Measurements from ENCODE around the gene EMILIN3.

GRCh38 chr20:41371371-41371770 lies 4.8 kb upstream of the EMILIN3 start:
- TF ChIP-seq, protein P1, sequence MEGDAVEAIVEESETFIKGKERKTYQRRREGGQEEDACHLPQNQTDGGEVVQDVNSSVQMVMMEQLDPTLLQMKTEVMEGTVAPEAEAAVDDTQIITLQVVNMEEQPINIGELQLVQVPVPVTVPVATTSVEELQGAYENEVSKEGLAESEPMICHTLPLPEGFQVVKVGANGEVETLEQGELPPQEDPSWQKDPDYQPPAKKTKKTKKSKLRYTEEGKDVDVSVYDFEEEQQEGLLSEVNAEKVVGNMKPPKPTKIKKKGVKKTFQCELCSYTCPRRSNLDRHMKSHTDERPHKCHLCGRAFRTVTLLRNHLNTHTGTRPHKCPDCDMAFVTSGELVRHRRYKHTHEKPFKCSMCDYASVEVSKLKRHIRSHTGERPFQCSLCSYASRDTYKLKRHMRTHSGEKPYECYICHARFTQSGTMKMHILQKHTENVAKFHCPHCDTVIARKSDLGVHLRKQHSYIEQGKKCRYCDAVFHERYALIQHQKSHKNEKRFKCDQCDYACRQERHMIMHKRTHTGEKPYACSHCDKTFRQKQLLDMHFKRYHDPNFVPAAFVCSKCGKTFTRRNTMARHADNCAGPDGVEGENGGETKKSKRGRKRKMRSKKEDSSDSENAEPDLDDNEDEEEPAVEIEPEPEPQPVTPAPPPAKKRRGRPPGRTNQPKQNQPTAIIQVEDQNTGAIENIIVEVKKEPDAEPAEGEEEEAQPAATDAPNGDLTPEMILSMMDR (IDR thresholded peaks at IDR 0.05): no peak
- TF ChIP-seq POLR2A (IDR thresholded peaks at IDR 0.05) (no peak), EP300 (IDR thresholded peaks at IDR 0.05; ENCODE audit: low read depth) (no peak)

Measured in transverse colon (tissue), 3 donors.